ENCODE measurements around the gene CACNA1B. TPM values are rescaled to one million over a fixed set of nuclear protein-coding genes. Genes with fewer than 3 reads are reported as not detected.
A peak's percentile ranks its signal among the peaks of the same experiment; 100 is the strongest.

The CACNA1B gene
- total and polyA plus RNA-seq, 2 donors (not counting 1 experiment from before 2014, with no cell fraction given), result 0.15 TPM; not detected in 1

DNA sequence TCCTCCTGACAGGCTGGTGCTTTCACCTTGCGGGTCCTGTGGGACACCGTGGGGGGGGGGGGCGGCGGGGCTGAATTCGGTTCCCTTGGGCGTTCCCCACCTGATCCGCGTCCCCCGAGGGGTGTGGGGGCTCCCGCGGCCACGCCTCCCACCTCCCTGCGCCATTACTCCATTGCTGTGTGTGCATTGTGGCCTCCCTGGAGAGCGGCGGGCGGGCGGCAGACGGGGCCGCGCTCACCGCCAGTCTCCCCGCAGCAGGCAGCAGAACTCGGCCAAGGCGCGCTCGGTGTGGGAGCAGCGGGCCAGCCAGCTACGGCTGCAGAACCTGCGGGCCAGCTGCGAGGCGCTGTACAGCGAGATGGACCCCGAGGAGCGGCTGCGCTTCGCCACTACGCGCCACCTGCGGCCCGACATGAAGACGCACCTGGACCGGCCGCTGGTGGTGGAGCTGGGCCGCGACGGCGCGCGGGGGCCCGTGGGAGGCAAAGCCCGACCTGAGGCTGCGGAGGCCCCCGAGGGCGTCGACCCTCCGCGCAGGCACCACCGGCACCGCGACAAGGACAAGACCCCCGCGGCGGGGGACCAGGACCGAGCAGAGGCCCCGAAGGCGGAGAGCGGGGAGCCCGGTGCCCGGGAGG lies 145.3 kb downstream of the CACNA1B start:
- H3K27me3 Mint-ChIP-seq, result peaks cover 33% of the 10 kb centered on the region
- intact Hi-C loops (cut with micrococcal nuclease), result no loop called here

More for the DNA sequence above, 145.3 kb downstream of the CACNA1B start:
- H3K4me2 ChIP-seq (replicated peaks; ENCODE audit: low read depth, low read length, poor library complexity, severe bottlenecking), result peak overlapping the region; percentile 42
- Mint-ChIP-seq H3K4me3 (no peak overlapping the region), H3K27ac (no peak overlapping the region), H3K4me1 (peaks cover 5% of the 10 kb centered on the region), H3K9me3 (ENCODE audit: insufficient read depth) (no peaks in the 10 kb centered on the region)
- POLR2A ChIA-PET, result no interaction called here
- H3K4me3 ChIP-seq (ENCODE audit: control extremely low read depth in 1 of 5, extremely low read depth in 1 of 5, insufficient read depth in 1 of 5, low read depth in 2 of 5, low read length in 4 of 5), result no peak overlapping the region
- CTCF ChIA-PET, result no interaction called here
- H3K27me3 ChIP-seq (replicated peaks in 1 of 4; ENCODE audit: control extremely low read depth in 1 of 4, control insufficient read depth in 3 of 4, insufficient read depth in 4 of 4, low read length in 3 of 4), result peaks cover 0 to 19% (median 9%) of the 10 kb centered on the region in 4 experiments
- no peaks in the 10 kb centered on the region for H3K9me3 ChIP-seq (ENCODE audit: control extremely low read depth in 1 of 3, control insufficient read depth in 2 of 3, insufficient read depth in 1 of 3, low read length in 2 of 3)
- TF ChIP-seq EZH2 (IDR thresholded peaks at IDR 0.05; ENCODE audit: borderline replicate concordance, insufficient read depth, low read depth, low read length, poor library complexity, severe bottlenecking), result no peak
- TF ChIP-seq, protein P1, sequence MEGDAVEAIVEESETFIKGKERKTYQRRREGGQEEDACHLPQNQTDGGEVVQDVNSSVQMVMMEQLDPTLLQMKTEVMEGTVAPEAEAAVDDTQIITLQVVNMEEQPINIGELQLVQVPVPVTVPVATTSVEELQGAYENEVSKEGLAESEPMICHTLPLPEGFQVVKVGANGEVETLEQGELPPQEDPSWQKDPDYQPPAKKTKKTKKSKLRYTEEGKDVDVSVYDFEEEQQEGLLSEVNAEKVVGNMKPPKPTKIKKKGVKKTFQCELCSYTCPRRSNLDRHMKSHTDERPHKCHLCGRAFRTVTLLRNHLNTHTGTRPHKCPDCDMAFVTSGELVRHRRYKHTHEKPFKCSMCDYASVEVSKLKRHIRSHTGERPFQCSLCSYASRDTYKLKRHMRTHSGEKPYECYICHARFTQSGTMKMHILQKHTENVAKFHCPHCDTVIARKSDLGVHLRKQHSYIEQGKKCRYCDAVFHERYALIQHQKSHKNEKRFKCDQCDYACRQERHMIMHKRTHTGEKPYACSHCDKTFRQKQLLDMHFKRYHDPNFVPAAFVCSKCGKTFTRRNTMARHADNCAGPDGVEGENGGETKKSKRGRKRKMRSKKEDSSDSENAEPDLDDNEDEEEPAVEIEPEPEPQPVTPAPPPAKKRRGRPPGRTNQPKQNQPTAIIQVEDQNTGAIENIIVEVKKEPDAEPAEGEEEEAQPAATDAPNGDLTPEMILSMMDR (IDR thresholded peaks at IDR 0.05), result no peak
- no peaks in the 10 kb centered on the region for H3K36me3 ChIP-seq (replicated peaks in 1 of 2; ENCODE audit: control extremely low read depth in 1 of 2, control insufficient read depth in 1 of 2, extremely low read depth in 1 of 2, insufficient read depth in 2 of 2, low read length in 1 of 2)
- no peak overlapping the region for H3K27ac ChIP-seq (ENCODE audit: low read length in 2 of 2)
- H2AFZ ChIP-seq (ENCODE audit: insufficient read depth, low read depth, low read length, poor library complexity, severe bottlenecking), result no peak overlapping the region
- ATAC-seq (ENCODE audit: low read depth) (no peak), DNase-seq (peak; percentile 7)
- no peaks in the 10 kb centered on the region for H4K20me1 ChIP-seq (ENCODE audit: control insufficient read depth, insufficient read depth, low read length, poor library complexity, severe bottlenecking)
- H3K79me2 ChIP-seq (ENCODE audit: control insufficient read depth, insufficient read depth, low read length), result no peaks in the 10 kb centered on the region
- H3K4me1 ChIP-seq (ENCODE audit: control insufficient read depth in 2 of 2, insufficient read depth in 2 of 2, low read length in 2 of 2), result peaks cover 0 to 8% of the 10 kb centered on the region in 2 donors
- no peak overlapping the region for H3K9ac ChIP-seq (ENCODE audit: low read length)
- 9% methylated on average over 69 of the region's 69 CpGs for WGBS (ENCODE audit: insufficient coverage)
